GM18907 (cell line): ENCODE measurements around the gene MAST4.

Source experiments
- ATAC-seq: cut with Tn5 transposase; IDR thresholded peaks from one replicate; pipeline ENCODE4 v1.9.1; 2021; ENCODE audit warnings: mild to moderate bottlenecking, moderate library complexity; ENCODE audit not compliant: unreplicated experiment

The MAST4 gene

DNA sequence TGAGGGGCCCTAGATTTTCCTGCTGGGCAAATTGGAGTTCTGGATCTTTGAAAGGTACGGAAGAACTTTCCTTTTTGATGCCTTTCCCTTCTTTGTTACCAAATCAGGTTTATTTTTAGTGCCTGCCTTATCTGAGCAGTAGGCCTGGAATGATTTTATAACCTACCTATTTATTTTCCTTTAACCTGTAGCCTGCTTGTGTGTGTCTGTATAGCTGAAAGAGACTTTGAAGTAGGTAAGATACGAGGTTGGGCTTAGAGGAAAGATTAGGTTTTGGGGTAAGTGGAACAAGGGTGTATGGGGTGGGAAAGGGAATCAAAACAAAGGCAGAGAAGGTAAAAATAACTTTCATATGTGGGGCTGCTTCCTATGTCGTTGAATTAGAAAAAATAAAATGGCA is 389.2 kb downstream of the MAST4 start:
- no peak for ATAC-seq

DNA sequence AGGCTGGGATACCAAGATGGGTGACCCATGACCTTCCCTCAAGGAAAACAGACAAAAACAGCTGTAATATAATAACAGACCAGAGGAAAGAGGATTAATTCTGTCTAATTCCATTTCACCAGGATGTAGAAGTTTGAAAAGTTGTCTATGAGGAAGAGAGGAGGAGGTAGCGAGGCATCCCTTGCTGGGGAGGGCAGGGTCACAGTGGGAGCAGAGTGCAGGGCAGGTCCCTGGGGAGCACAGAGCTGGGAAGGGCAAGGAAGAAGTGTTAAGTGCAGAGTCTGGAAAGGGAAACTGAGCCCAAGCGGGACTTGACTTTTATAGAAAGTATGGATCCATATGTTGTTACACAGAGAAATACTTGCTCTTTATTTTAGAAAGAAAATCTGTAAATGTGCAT is 389.8 kb downstream of the MAST4 start:
- ATAC-seq = no peak

DNA sequence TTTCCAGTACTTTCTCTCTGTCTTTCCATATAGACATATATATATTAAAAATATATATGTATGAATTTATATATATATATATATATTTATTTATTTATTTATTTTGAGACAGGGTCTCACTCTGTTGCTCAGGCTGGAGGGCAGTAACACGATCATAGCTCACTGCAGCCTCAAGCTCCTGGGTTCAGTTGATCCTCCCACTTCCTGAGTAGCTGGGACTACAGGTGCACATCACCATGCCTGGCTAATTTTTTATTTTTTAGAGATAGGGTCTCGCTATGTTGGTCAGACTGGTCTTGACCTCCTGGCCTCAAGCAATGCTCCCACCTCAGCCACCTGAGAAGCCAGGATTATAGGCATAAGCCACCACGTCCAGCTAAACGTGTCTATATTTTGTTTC is 390.3 kb downstream of the MAST4 start:
- ATAC-seq = no peak

DNA sequence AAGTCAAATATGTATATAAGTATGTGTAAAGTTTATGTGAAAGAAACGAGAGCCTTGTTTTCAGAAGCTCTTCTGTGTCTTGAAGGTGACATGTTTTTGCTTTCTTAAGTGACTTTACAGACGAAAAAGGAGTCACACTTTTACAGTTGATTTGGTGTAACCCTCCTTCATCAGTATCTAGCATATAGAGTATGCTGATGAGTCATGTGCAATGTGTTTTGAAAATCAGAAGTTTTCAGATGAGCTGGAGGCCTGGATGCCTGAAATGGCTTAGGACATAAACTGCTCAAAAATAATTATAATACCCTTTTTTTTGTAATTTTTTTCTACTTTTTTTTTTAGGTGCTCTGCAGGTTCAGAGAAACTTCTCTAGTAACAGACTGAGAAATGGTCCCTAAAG is 390.9 kb downstream of the MAST4 start:
- no peak for ATAC-seq

DNA sequence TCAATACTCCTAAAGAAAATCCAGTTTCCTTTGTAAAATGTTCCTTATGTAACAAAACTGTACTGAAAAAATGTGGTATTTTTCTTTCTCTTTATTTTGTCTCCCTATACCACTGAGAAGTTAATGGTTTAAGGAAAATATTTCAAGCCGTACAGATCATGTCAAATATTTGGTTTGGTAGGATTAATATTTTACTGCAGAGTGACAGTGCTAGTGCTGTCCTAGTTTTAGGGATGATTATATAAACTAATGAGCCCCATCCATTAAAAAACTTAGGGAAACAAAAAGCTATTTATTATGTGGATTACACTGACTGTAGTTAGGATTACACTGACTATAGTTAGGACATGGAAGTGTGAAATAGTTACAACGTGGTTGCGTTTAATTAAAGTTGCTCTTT is 391.3 kb downstream of the MAST4 start:
- no peak for ATAC-seq

DNA sequence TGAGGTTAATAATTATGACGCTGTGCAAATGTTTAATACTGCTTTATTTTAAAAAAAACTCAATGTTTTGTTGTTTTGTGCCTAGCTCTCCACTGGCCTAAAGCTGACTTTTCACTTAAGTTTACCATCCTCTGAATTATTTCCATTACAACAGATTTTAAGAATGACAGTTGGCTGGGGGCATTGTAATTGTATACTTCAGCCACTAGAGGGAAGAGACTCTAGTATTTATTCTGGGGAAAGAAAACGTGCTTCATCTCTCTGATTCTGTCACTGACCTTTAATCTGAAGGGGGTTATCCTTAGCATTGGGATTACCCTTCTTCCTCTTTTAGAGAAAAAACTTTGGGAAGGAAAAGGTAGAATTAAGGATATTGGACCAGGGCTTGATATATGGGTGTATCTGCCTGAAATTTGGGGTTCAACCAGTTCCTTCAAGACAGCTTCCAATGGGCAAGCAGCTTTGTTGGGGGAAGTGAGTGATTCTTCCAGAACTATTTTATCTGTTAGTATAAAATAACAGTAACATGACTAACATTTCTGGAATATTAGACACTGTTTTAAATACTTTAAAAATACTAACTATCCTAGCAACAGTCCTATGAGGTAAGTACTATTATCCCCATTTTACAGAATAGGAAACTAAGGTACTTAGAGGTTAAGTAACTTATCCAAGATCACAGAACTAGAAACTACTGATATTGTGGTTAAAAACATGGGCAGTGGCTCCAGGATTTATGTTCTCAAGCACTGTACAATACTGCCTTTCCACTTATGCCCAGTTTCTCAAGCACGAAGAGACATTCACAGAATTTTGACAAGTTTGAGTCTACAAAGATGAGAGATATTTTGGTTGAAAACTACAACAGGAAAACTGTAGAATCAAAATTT is 392.0 kb downstream of the MAST4 start:
- peak; percentile 73 for ATAC-seq

DNA sequence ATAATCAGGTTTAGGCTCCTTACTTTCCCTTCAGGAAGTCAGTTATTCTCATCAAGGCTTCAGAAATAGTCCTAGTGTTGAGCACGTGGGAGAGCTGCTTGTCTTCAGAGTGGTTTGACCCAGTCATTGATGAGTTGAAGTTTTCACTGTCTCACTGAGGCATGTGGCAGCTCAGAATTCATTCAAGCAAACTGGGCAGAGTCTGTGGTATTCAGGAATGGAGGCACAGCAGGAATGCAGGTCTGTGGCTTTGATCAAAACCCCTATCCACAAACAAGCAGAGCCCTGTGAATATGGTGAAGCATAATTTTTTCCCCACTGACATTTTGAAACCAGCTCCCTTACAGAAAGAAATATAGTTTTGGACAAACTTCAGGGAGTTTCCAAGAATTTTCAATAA is 393.1 kb downstream of the MAST4 start:
- no peak for ATAC-seq

DNA sequence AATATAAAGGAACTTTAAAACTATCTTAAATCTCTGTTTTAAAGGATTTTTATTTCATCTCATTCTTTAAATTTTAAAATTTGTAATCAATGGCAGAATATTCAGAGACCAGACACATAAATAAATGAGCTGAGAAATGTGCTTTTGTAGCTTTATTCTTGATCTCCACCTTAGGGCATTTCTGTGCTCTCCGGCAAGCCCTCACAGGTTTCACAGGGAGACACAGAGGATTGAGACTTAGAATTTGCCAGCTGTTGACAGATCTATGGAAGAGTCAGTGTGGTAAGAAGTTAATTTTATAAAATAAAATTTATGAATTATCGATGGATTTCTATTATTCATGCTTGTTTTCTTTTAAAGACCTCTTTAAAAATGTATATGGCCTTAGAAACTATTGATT is 393.6 kb downstream of the MAST4 start:
- ATAC-seq = no peak

DNA sequence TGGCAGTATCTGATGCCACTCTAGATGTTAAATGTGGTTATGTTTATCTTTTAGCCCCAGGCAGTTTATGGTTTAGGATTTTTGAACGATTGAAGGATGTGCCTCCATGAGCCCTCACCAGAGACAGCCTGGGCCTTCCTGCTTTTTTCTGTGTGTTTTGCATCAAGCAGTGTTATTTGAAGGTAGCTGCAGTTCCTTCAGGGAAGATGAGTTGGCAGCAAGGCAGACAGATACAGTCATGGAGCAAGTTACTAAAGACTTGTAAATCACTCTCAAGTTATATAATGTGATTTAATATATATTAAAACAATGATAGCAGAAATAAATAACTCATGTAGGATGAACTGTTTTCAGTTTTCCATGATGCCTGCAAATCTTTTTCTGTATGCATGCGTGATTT is 395.6 kb downstream of the MAST4 start:
- no peak for ATAC-seq

DNA sequence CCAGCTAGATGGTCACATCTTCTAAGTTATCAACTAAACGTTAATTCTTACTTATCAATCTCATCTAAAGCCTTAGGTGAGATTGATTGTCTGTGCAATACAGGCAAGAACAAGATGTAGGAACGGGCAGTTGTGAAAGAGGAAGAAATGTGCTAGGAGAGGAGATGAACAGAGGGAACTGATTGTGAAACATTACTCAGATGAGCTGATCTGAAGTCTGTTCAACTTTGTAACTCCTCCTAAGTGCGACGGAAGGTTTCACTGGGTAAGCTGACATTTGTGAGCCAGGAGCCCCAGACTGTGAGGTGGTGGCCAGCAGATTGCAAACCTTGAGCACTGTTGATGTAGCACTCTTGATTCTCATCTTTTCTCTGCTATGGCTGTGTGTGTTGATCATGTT is 396.4 kb downstream of the MAST4 start:
- no peak for ATAC-seq

DNA sequence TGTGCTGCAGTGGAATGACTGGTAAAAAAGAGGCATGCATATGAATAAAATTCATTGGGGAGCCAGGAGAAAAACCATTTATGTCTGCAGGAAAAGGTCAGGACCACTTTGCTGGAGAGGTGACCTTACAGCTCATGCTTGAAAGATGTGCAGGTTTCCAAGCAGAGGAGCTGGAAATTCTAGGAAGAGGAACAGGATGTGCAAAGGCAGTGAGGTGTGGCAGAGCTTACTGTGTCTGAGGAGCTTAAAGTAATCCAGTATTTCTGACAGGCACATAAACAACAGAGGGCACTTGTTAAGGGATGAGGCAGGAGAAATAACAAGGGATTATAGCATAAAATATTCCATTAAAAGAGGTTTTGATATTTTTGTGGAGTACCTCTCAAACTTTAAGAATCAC is 397.3 kb downstream of the MAST4 start:
- no peak for ATAC-seq

DNA sequence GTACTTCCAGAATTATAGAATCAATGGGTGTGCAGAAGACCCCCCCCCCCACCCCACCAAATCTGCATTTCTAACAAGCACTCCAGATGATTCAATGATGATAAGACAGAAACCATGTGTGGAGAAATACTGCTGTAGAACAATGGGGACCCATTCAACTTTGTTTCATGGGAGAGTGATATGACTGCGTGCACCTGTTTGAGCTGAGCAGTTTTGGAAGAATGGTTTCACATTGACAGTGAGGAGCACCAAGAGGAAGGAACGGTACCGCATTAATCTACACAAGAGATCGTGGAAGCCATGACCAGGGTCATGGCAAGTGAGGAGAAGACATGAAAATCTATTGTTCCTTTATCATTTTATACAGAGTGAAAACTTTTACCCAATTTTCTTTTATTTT is 397.7 kb downstream of the MAST4 start:
- ATAC-seq = no peak

DNA sequence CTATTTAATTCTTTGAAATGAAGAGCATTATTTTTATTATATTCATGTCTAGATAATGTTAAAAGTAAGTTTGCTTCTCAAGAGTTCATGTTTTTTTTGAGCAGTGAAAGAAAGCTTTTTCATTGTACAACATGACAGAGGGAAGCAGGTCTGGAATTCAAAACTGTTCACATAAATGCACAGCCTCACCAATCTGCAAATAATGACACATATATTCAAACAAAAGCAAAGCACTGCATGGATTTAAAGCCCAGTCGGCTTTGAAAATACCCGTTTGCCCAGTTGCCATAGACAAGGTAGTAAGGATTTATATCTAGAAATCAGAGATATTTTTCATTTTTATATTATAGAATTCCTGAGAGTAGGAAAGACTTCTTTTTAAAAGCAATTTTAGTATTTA is 398.6 kb downstream of the MAST4 start:
- no peak for ATAC-seq

DNA sequence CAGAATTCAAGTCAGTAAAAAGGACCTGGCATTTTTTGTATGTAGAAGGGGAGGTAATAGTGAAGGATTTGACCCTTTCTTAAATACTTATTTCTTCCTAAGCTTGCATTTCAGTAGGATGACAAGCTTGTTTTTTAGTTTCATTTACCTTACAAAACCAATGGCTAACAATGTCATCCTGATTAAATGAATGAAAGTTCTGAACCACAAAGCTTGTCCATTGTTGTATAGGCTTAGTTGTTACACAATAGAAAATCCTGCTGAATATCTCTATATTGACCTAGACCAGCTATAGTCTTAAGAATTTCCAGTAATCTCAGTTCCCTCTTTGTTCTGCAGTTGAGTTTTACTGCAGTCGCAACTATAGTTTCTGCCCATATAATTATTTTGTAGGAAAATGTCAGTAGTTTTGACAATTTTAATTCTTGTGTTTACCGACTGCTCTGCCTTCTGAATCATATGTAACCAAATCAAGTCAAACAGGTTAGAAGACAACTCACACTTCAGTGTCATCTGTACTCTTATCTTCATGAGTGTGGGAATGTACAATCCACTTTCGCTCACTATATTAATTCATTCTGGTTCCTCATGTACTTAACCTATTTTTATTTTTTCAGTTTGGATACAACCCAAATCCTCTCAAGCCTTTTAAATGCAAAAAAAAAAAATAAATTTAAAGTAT is 404.7 kb downstream of the MAST4 start:
- ATAC-seq = no peak

DNA sequence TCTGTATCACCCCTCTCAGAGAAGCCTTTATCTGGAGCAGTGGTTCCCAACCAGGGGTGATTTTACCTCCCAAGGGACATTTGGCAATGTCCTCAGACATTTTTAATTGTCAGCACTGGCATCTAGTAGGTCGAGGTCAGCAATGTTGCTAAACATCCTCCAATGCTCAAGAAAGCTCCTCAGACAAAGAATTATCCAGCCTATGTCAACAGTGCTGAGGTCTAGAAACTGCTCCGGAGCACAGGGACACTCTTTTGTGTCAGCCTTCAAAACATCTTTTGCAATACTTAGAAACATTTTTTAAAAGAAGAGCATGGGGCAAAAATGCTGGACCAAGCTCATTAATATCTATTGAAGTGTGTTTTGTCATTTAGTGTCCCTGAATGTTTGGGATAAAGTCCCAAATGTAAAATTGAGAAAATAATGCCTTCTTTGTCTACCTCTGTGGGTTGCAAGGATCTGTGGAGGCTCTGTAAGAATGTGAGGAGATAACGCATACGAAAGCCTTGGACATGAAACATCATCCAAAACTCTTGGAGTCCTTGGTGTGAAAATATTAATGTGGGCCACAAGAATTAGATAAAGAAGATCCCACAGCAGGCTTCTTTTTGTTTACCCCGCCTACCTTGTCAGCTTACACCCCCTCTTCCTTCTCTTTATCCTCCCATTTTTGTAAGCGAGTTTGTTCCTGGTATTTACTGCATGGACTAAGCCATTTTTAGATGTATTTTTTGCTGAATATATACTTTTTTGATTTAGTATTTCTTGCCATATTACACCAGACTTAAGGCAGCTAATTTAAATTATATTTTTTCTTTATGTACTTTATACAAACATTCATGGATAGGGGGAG is 406.9 kb downstream of the MAST4 start:
- ATAC-seq = no peak

DNA sequence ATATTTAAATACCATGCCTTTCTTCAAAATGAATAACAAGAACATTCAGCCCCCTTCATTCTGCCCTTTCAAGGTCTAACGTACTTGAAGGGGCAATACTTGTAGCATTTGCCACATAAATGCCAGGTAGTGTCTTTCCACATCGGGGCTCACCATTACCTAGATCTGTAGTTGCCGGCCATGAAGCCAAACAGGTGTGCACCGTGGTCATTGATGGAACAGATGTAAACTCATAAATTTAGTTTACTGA is 407.4 kb downstream of the MAST4 start:
- ATAC-seq = no peak

DNA sequence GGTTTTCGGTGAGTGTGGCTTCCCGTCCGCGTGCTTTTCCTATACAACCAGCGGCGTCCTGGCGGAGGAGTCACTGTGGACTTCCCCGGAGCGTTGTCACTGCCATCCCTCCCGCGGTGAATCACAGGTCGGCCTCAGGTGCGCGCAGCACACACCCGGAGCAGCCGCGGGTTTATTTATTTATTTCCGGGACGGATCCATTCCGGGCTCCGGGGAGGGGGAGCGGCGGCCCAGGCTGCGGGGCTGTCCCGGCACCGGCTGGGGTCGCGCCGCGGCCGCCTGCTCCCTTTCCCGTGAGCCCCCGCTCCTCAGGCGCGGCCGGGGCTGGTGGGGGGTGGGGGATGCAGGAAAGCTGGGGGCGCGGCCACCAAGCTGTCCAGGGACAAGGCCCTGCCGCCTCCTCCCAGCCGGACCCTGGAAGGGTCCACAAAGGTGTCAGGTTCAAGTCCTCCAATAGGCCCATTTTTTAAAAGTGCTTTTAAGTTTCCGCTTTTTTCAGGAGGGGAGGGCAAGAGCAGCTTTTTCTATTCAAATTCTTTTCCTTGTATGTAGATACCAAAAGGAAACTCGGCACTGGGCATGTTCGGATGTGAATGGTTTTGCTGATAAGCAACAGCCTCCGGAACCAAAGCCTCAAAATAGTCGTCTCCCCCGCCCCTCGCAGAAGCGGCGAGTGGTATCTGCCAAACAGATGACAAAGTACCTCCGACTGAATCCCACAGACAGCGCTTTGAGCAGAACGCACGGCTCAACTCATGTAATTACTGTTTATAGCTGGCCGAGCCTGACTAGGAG is 407.9 kb downstream of the MAST4 start:
- peak; percentile 71 for ATAC-seq

DNA sequence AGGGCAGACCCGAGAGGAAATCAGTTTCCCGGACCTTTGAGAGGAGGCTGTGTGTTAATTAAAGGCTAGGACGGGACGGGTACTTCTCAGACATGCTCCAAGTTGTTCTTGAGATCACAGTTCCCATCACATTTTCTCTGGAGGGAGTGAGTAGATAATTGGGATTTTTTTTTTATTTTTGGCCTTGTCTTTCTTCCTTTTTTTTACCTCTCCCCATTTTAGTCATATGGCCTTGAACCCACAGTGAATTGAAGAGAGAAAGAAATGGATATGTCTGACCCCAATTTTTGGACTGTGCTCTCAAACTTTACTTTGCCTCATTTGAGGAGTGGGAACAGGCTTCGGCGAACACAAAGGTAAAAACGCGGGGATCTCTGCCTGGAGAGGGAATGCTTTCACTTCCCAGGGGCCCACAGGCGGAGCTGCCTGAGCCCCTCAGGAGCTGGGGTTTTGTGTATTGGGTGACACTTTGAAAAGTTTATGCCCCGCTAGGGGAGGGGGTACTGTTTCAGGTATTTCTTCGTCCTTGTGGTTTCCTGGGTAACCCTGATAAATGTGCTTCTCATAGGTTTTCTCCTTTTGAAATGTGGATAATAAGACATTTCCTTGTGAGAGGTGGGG is 408.6 kb downstream of the MAST4 start:
- ATAC-seq = no peak

DNA sequence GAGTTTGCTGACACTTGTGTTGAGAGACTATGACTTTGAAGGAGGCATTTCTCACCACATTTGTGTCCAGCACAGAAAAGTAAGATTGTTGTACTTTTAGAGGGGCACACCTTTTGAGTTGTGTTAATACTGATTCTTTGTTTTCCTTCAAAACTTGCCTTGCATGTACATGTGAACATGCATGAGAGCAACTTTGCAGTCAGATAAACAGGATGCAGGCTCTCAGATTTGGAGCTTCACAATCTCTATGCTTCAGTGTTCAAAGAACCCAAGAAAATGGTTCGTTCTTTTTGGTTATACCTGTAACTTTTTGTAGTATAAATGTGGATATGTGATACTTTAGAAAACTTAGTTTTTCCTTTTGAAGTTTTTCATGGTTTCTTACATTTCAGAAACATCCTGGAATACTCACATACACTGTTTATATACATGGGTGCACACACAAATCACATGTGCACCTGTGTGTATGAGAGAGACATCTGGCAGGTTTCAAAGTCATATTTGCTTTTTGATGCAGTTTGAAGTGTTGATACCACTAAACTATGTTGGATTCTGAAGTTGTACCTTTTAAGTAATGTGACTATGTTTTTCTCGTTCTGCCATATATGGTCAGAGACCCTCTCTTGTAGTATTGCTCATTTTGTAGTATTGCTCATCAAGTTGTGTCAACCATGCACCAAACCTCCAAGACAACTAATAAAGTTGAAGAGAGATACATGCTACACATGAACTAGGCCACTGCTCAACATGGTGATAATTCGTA is 409.7 kb downstream of the MAST4 start:
- ATAC-seq = no peak

DNA sequence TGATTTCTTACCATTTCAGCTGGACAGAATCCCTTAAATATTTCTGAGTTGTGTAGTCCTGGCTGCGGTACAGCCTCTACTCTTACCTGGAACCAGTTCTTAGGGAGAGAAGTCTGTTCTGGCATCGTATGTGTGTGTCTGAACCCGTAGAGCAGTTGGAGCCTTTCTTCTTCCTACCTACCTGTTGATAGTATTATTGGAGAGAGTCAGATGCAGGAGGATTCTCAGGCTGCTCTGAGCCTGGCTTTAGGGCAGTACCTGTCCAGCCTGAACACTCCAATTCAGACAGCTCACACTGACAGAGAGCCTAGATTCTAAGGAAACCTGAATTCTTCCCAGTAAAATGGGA is 410.3 kb downstream of the MAST4 start:
- ATAC-seq = no peak
